ENCODE measurements around the gene KXD1. TPM values are rescaled to one million over a fixed set of nuclear protein-coding genes. Genes with fewer than 3 reads are reported as not detected.

Gene KXD1
- total and polyA plus RNA-seq, 2 donors (not counting 1 experiment from before 2014, with no cell fraction given), result 90.0 to 166 TPM

GRCh38 chr19:18607226-18608101 is 49.8 kb downstream of the KXD1 start:
- Histone ChIP-seq H3K4me3 (ENCODE audit: control extremely low read depth in 1 of 5, extremely low read depth in 1 of 5, insufficient read depth in 1 of 5, low read depth in 2 of 5, low read length in 4 of 5) (no peak overlapping the region), H3K79me2 (ENCODE audit: control insufficient read depth, insufficient read depth, low read length) (no peaks in the 10 kb centered on the region), H3K9ac (ENCODE audit: low read length) (no peak overlapping the region), H3K27ac (ENCODE audit: low read length in 2 of 2) (no peak overlapping the region), H3K4me1 (ENCODE audit: control insufficient read depth in 2 of 2, insufficient read depth in 2 of 2, low read length in 2 of 2) (peaks cover 49% of the 10 kb centered on the region in 2 donors), H3K36me3 (replicated peaks in 1 of 2; ENCODE audit: control extremely low read depth in 1 of 2, control insufficient read depth in 1 of 2, extremely low read depth in 1 of 2, insufficient read depth in 2 of 2, low read length in 1 of 2) (no peaks in the 10 kb centered on the region), H3K27me3 (replicated peaks in 1 of 4; ENCODE audit: control extremely low read depth in 1 of 4, control insufficient read depth in 3 of 4, insufficient read depth in 4 of 4, low read length in 3 of 4) (peaks cover 0 to 86% (median 65%) of the 10 kb centered on the region in 4 experiments), H3K4me2 (replicated peaks; ENCODE audit: low read depth, low read length, poor library complexity, severe bottlenecking) (peak overlapping the region; percentile 69), H2AFZ (ENCODE audit: insufficient read depth, low read depth, low read length, poor library complexity, severe bottlenecking) (no peak overlapping the region), H3K9me3 (ENCODE audit: control extremely low read depth in 1 of 3, control insufficient read depth in 2 of 3, insufficient read depth in 1 of 3, low read length in 2 of 3) (peaks cover 0 to 25% (median 0%) of the 10 kb centered on the region in 3 donors), H4K20me1 (ENCODE audit: control insufficient read depth, insufficient read depth, low read length, poor library complexity, severe bottlenecking) (no peaks in the 10 kb centered on the region)
- H3K4me1 Mint-ChIP-seq, result peaks cover 36% of the 10 kb centered on the region
- no peaks in the 10 kb centered on the region for H3K9me3 Mint-ChIP-seq (ENCODE audit: insufficient read depth)
- 5% methylated on average over 56 of the region's 68 CpGs for WGBS (ENCODE audit: insufficient coverage)
- no peak for ATAC-seq (ENCODE audit: low read depth)
- H3K4me3 Mint-ChIP-seq, result peak overlapping the region; percentile 23
- H3K27ac Mint-ChIP-seq, result no peak overlapping the region
- peak; percentile 83 for TF ChIP-seq EZH2 (IDR thresholded peaks at IDR 0.05; ENCODE audit: borderline replicate concordance, insufficient read depth, low read depth, low read length, poor library complexity, severe bottlenecking)
- TF ChIP-seq, protein P1, sequence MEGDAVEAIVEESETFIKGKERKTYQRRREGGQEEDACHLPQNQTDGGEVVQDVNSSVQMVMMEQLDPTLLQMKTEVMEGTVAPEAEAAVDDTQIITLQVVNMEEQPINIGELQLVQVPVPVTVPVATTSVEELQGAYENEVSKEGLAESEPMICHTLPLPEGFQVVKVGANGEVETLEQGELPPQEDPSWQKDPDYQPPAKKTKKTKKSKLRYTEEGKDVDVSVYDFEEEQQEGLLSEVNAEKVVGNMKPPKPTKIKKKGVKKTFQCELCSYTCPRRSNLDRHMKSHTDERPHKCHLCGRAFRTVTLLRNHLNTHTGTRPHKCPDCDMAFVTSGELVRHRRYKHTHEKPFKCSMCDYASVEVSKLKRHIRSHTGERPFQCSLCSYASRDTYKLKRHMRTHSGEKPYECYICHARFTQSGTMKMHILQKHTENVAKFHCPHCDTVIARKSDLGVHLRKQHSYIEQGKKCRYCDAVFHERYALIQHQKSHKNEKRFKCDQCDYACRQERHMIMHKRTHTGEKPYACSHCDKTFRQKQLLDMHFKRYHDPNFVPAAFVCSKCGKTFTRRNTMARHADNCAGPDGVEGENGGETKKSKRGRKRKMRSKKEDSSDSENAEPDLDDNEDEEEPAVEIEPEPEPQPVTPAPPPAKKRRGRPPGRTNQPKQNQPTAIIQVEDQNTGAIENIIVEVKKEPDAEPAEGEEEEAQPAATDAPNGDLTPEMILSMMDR (IDR thresholded peaks at IDR 0.05), result no peak
- CTCF ChIA-PET, result interaction anchor here (0.8 kb wide), 1 partner anchor 18 kb away, joined by 3 read pairs; no protein-coding TSS in a partner anchor
- POLR2A ChIA-PET, result no interaction called here
- peaks cover 48% of the 10 kb centered on the region for H3K27me3 Mint-ChIP-seq
- intact Hi-C loops (cut with micrococcal nuclease), result no loop called here
- DNase-seq, result no peak

Measured in B cell (primary cell).